GM19467 (cell line): ENCODE results near the gene NPRL2.

Experiments used
- ATAC-seq: cut with Tn5 transposase; IDR thresholded peaks from one replicate; pipeline ENCODE4 v1.9.1; 2021; ENCODE audit warnings: mild to moderate bottlenecking, moderate library complexity; ENCODE audit not compliant: unreplicated experiment

NPRL2 gene

DNA sequence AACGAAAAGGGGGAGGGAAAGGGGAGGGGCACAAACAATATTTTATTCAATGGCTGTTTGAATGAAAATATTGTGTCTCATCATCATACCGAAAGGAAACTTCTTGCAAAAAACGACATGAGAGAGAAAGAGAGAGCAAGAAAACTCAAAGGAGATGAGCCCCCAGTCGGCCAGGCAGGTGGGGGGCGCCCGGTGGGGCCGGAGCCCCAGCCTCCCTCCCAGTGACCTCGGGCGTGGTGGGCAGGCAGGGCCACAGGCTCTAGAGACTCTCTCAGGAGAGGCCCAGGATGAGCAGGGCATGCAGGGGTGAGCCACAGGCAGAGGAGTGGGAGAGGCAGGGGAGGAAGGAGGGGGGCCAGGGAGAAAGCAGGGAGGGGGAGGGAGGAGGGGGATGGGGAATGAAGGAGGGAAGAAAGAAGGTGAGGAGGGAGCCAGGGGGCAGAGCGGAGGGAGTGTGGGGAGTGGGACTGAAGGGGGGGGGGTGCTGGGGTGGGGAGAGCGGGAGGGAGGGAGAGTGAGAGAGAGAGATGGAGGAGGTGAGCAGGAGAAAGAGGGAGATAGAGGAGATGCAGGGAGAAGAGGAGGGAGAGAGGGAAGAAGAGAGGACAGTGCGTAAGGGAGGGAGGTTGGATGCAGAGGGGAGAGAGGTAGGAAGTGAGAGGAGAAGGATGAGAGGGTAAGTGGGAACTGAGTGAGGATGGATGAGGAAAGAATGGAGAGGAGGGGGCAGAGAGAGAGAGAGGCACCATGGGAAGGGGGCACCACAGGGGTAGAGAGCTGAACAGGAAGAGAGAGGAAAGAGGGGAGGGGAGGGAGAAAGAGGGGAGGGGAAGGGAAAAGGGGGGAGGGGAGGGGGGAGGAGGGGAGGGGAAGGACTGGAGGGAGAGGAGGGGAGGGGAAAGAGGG is 22.8 kb upstream of the NPRL2 start:
- ATAC-seq, result no peak

DNA sequence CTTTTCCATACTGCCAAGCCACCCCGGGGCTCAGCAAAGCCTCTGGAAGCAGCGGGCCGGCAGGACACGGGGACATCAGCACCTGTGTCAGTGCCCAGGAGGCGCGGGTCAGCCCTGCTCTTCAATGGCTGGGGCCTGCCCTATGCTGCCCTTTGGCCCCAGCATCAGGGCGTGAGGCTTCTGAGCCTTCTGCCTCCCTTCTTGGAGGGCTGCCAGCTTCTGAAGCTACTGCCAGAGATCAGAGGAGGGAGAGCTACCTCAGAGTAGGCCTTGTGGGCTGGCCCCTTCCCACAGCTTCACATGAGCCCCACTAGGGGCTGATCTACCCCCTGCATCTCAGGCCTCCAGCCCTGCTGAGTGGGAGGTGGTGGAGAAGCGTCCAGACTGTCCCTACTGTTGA is 21.8 kb upstream of the NPRL2 start:
- no peak for ATAC-seq

DNA sequence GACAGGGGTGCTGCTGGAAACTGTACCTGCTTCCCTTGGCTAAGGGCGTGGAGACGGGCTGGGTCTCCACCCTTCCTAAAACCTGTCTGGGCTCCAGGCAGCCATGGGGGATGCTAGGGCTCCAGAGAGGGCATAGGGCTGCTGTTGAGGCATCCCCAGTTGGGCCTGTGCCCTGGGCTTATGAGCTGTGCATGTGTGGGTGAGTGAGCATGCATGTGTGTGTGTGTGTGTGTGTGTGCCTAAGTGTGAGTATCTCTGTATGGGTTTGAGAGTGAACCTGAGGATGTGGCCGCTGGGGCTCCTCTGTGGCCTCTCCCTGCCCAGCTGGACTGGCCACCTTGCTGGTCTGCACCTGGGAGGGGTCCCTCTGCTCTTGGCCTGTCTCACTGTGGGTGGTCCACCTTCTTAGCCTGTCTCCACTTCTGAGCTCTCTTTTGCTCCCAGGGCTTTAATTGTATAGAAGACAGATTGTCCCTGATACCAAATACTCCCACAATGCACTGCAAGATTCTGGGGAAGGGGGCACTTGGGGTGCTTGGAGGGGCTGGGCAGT is 20.6 kb upstream of the NPRL2 start:
- no peak for ATAC-seq

DNA sequence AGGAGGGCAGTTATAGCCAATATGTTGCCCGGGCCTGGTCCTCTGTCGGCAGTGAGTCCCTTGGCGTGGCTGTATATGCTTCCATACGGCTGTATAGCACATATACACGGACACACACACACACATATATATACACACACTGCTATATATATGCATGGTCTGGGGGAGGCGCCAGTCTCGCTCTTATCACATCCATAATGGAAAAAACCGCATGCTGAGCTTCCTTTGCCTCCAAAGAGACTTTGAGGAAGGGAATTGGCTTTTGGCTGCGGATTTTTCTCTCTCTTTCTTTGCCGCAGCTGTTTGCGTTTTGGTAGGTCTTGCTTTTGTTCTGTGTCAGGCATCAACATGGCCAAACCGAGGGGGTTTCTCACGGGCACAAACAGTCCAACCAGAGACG is 20.0 kb upstream of the NPRL2 start:
- ATAC-seq, result no peak

DNA sequence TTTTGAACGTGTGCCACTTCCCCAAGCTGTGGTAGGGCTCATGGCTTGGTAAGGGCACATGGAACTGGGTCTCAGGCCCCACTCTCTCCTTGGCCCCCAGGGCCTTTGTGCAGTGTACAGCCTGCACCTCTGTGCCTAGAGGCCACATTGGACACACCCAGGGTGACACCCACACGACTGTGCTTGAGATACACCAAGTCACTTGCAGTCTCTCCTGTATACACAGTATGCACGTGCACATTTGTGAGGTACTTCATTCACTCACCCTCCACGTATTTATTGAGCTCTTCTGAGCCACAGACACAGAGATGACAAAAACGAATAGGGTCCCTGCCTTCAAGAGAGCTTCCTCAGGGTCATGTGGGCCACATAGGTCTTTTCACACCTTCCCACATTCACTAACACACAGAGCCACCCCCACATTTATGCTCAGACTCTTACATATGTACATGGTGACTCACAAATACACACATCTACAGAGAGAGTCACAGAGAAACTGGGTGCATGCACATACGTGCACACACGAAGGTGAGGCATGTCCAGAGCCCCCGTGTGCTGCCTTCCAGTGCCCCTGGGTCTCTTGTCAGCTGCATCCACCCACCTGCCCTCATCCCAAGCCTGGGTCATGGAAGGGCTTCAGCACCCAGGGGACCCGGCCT is 18.6 kb upstream of the NPRL2 start:
- ATAC-seq, result no peak

DNA sequence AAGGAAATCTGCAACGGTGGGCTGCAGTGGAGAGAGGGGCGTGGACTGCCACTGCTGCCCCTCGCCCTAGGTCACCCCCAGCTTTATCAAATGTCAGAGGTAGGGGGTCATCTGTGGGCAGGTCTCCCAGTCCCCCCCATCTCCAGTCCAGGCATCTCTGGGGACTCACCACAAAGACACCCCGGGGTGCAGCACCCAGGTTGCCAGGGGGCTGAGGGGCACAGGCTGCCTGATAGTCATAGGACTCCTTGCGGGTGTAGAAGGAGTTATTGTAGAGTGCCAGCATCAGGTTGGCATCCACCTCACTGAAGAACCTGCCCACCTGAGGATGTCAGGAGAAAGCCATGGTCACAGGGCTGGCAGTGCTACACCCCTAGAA is 15.3 kb upstream of the NPRL2 start:
- ATAC-seq, result no peak

DNA sequence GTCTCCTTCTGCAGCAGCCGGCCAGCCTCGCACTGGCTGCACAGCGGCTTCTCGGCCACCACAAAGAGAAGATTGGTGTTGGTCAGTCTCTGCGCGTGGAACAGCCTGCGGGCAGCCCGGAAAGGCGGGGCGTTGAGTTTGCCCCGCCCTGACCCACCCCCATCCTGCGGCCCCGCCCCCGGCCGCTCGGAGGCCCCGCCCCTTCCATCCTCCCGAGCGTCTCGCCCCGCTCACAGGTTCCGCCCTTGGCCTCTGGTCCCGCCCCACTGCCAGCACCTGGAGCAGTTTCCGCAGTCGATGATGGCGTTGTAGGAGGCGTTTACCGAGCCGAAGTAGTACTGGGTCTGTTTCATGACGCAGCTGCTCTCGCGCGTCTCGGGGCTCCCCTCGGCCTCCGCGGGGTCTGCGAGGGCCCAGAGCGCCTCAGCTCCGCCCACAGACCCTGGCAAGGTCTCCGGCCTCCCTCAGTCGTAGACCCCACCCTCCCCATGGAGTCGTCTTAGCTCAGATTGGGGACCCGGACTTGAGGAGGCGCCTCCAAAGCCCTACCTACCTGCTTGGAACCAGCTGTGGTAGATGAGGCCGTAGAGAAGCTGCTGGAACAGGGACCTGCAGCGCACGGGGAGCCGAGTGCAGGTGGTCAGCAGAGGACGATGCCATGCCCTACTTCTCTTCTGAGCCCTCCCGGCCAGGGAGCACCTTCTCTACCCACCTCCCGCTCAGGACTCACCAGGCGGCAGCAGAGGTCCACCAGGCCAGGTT is 14.7 kb upstream of the NPRL2 start:
- ATAC-seq, result peak; percentile 86

DNA sequence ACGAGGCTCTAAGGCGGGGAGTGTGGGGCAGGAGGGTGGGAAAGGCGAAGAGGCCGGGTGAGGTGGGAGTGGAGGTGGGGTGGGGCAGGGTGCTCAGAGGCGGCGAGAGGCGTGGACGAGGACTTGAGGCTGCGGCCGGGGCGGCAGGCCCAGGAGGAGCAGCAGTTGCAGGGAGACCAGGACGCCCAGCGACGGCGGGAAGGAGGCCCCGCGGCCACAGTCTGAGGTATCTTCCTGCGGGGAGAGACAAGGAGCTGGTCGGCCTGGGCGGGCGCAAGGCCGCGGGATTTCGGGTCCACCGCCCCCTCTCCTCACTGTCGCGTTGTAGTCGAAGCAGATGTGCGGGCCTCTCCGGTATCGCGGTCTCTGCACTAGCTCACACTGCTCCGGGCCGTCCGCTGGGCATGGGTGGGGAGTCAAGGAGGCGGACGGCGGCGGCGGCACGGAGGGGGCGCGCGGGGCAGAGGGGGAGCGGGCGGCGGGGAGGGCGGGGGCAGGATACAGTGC is 14.1 kb upstream of the NPRL2 start:
- ATAC-seq, result no peak

DNA sequence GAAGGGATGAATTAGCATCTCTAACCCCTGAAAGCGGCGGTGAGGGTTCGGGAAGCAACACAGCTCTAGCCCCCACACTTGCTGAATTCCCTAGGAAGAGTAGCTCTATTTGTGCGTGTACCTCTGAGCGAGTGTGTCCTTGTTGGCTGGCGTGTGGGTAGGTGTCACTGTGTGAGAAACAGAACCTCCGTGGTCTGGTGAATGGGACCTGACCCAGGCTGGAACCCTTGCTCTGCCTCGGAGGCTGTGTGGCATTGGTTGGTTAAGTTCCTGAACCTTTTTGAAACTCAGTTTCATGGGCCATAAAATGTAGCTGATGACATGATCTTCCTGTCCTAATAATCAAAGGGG is 9.2 kb upstream of the NPRL2 start:
- ATAC-seq, result no peak

DNA sequence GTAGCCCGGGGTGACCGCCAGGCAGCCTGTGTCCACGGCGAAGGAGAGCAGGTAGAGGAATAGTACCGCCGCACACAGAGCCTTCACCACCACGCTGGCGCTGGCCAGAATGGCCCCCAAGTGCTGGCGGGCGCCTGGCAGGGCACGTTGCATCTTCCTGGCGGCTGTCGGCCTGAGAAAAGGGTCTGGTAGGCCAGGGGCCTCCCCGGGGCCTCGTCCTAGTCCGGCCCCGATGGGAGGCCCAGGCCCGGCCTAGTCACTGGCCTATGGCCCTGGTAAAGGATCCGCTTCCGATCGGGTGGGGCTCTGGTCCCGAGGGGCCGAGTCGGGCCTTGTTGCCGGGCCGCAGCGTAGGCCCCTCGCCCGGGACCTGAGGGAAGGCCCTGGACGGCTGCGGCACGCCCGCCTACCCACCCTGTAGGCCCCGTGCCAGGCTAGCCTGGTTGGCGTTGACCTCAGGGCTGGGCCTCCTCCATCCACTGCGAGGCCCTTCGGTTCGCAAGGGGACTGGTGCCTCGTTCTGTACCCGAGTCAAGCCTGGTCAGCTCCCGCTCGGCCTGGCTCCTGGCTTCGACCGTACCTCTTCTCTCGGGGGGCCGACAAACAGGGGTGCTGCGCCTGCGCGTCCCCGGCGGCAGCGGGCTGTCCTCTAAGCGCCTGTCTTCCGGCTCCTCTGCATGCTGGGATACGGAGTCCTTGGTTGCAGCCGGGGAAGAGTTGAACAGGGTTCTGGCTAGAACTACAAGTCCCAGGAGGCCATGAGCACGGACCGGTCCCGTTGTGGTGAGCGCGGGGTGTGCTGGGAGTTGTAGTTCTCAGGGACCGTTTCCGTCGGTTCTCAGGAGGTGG is 8.6 kb upstream of the NPRL2 start, which contains the start of gene TMEM115:
Gene TMEM115, minus strand, starts transcription at position 611 of the 849 bp plus-strand sequence. Its CDS starts 458 bp downstream, at position 153.
- ATAC-seq, result peak; percentile 98

DNA sequence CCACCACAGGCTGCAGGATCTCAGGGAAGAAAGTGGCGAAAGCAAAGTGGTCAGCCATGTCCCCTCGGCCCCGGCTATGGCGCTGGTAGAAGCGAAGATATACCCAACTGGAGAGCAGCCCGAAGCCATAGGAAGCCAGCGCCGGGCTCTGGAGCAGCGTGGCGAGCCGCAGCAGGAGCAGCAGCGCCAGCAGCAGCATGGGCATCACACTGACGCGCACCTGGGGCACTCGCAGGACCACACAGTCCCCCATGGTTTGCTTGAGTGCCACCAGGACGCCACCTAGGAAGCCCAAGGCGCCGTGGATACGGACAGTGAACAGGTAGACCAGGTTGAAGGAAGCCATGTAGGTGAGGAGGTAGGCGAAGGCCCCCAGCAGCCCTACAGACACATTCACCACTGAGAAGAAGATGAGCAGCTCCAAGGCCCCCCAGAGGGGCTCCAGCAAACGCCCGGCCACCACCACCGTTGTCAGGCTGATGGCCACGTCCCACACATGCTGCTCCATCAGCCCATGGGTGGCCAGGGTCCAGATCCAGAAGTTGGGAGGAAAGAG is 7.9 kb upstream of the NPRL2 start:
- ATAC-seq, result no peak

DNA sequence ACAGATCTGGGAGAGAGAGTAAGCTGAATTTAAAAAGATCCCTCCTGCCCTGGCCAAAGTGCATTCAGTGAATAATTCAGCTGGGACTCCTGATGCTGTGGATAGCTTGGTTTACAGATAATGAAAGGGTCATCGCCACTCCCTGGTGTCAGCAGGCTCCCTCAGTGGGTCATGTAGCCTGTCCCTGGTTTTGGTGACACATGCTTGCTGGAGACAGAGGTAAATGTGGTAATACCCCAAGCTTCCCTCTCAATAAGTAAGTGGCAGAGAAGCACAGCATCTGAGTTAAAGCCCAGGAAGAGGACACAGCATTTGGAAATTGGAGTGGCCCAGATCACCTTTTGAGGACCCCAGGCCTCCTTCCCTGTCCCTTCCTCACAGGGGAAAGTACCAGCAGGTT is 6.9 kb upstream of the NPRL2 start:
- no peak for ATAC-seq

DNA sequence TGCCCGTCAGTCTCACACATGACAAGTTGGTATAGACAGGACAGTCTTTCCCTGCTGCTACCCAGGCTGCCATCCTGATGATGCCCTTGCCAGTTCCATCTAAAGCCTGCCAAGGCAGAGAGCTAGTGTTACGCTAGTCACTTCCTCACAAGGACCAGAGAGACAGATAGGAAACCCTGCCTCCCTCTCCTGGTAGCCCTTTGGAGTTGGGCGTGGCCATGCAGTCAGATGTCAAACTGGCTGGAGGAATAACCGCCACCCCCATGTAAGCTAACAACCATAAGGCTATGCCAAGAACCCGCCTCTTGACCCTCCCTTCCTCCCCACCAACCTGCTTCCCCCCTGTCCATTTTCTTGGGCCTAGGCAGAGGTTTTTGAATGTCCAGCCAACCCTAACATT is 6.0 kb upstream of the NPRL2 start:
- ATAC-seq, result no peak

DNA sequence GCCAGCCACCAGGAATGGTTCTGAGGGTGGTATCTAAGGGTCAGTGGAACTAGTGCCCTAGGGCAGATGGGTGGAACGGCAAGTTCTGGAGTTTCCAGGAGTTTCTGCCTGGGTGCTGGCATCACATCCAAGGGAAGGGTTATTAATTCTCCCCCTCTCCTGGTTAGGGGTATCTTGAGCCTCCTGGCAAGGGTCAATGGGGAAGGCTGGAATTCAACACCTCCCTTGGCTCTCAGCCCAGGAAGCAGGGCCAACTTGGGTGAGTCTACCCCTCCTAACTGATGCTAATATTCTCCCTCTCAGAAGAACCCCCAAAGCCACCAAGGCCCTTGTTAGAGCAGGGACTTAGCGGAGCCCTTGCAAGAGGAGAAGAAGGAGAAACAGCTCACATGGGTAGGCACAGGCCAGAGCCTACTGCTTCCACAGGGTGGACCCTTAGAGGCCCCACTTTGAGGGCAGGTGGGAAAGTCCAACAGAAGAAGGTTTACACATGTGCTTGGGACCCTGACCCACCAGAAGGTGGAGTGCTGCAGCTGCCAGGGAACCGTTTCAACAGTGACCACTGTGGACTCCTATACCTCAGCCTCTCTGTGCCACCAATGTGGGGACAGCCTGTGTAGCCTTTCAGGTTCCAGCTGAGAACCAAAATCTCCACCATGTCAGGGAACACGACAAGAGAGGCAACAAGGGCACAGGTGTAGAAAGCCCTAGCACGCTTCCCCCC is 5.4 kb upstream of the NPRL2 start:
- ATAC-seq, result no peak

DNA sequence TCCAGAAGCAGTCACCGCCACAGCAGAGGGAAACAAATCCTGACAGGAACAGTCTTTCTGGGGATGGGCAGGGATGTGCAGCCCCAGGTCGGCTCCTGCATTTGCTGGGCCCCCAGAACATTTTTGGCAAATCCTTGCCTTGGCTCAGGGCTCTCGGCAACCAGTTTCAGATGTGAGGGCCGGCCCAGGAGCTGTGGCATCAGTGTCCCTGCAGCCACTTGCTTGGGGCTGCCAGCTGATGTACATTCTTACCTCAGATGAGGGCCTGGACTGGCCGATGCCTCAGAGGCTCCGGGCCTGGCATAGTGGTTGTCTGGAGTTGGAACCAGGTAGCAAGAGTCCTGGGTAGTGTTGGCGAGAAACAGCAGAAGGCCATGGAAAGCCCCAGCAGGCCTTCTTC is 4.3 kb upstream of the NPRL2 start:
- no peak for ATAC-seq

DNA sequence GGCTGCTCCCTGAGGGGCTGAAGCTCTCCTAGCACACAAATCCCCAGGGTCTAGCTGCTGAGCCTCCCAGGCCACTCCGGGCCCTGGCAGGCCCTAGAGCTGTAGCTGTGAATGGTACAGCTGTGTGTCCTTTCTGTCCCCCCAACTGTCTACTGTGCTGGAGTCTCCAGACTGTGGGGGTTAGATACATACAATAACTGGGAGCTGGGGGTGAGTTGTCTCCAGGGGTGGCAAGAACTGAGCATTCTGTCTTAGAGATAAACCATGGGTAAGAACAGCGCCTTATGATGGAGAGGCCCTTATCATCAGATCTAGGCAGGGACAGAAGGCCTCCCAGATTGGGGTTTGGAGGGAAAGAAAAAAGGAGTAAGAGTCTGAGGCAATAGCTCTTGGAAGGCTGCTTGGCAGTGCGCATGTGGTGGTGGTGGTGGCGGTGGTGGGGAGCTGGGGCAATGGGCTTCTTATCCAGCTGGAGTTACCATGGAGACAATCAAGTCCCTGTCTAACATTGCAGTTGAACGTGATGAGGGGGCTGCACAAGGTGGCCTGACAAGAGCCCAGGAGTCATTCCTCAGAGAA is 3.7 kb upstream of the NPRL2 start:
- no peak for ATAC-seq

DNA sequence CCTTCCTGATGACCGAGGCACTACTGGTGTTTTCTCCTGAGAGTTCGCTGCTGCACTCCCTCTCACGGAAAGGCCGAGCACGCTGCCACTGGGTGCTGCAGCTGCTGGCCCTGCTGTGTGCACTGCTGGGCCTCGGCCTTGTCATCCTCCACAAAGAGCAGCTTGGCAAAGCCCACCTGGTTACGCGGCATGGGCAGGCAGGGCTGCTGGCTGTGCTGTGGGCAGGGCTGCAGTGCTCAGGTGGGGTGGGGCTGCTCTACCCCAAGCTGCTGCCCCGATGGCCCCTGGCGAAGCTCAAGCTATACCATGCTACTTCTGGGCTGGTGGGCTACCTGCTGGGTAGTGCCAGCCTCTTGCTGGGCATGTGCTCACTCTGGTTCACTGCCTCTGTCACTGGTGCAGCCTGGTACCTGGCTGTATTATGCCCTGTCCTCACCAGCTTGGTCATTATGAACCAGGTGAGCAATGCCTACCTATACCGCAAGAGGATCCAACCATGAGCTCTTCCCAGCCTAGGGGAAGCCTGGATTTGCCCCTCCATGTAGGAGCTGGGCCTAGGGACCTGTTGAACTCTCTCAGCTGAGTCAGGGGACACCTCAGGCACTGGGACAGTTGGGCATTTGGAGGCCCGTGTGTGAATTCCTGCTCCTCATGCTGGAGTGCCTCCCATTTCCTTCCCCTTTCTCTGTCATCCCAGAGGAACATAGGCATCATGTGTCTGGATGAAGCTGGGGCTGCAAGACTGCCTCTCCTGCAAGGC is 2.9 kb upstream of the NPRL2 start:
- ATAC-seq, result no peak

DNA sequence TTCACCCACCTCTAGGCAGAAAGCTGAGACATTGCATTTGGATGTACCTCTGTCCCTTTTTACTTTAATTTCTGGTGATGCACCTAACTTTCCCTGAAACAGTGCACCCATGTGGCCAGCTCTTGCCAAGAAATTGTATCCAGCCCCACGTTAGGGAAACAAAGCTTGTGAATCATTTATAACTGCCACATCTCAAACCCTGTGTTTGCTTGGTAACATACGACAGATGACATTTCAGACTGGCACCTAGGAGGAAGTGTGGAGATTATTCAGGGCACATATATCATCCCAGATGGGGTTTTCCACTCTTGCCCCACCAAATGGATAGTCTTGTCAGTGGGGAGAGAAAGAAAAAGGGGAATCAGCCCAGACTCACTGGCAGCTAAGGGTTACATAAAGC is 2.2 kb upstream of the NPRL2 start:
- ATAC-seq, result no peak
